AG08396 (cell line): ENCODE data around the gene PRAMEF5.
"Not testable (repeated sequence)": the region's sequence is repeated elsewhere in the genome, so short reads cannot be mapped to it uniquely, and the experiment has no call there.

Source experiments
- DNase-seq: peaks from one replicate; pipeline ENCODE4 v3.0.0; 2012; ENCODE audit warnings: low spot score, mixed read lengths

The PRAMEF5 gene

DNA sequence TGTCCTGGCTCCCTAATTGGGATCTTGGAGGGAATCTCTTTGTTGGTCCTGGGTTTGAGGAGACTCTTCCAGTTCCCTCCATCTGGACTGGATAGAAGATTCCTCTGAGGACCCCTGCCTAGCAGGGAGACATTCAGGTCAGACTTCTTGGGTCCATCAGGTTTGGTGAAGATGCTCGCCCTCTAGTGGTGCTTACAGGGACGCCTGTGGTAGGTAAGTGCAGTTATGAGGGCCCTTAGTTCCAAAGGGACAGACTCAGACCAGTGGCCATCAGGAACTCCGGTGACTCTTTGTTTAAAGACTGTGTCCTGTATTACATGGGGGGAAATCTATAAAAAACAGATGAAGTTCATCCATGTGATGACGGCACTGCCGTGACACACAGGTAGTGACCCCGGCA, 23.0 kb downstream of the PRAMEF5 start:
- DNase-seq, result not testable (repeated sequence)

DNA sequence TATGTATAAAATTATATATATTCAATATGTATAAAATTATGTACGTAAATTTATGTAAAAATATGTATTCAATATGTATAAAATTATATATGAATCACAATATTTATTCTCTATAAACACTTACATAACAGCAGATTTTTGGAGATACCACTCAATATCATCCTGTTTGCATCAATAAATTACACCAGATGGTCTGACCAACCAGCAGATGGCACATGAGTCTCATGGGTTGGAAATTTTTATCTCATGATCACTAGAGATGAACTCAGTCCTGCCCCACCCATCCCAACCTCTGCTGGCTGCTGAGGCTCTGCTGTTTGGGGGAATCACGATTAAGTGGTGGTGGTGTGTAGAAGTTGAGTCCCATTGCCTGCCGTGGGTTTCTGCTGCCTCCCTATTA, 25.6 kb downstream of the PRAMEF5 start:
- DNase-seq, result not testable (repeated sequence)

DNA sequence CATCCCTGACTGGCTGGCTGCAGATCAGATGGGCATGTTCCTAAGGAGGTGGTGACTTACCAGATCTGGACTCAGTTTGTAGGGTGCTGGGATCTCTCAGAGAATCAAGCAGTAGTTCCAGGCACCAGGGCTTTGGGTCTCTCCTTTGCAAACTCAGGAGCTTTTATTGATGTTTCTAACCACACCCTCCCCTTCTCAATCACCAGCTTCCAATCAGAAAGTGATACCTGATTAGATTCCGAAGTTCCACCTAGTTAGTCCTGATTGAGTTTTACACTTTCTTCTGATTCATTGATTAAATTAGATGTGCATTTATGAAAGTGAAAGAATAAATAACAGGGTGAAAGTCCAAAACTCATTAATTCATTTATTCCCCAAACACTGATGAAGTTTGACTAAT, 31.0 kb downstream of the PRAMEF5 start, which contains the start of gene PRAMEF8:
Gene PRAMEF8, minus strand, starts transcription at position 101 of the 400 bp plus-strand sequence. CDS start 1,046 bp downstream, outside the sequence.
- DNase-seq, result not testable (repeated sequence)

DNA sequence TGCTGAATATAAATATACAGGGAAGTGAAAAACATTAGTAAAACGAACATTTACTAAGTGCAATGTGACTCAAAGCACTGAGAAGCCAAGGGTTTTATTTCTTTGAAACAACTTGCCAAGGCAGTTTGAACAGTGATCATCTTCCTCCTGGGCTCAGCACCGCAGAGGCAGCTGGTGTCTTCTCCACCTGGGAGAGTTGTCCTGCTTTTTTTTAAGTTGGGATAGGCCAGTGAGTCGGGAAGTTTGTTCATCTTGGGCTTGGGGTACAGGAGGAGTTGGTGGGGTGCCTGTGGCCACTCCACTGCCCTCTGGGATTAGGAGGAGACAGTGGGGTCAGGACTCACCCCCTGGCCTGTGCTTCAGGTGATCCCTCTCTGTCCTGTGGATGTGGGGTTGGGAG, 35.0 kb downstream of the PRAMEF5 start:
- DNase-seq, result not testable (repeated sequence)

DNA sequence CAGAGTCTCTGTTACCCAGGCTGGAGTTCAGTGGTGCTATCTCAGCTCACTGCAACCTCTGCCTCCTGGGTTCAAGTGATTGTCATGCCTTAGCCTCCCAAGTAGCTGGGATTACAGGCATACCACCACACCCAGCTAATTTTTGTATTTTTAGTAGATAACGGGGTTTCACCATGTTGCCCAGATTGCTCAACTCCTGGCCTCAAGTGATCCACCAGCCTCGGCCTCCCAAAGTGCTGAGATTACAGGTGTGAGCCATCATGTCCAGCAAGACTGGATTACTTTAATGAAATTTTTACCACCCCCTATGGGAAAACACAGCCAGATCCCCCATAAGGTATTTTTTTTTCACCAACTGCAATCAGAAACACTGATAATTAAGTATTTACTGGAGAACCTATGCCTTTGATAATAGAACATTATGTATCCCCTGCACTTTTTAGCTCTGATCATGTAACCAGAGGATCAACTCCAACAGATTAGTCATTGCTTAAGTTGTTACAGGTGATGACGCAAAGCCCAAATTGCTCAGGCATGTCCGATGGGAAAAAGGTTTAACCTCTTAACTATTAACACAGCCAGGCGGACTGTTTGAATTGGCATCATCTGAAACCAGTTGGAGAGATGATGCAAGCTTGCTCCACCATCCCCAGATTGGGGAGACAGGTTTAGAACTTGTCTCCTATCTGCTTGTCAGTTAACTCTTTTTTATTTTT, 43.4 kb downstream of the PRAMEF5 start:
- not testable (repeated sequence) for DNase-seq

DNA sequence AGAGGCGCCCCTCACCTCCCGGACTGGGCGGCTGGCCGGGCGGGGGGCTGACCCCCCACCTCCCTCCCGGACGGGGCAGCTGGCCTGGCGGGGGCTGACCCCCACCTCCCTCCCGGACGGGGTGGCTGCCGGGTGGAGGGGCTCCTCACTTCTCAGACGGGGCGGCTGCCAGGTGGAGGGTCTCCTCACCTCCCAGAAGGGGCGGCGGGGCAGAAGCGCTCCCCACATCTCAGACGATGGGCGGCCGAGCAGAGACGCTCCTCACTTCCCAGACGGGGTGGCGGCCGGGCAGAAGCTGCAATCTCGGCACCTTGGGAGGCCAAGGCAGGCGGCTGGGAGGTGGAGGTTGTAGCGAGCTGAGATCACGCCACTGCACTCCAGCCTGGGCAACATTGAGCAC, 44.7 kb downstream of the PRAMEF5 start:
- DNase-seq, result not testable (repeated sequence)

DNA sequence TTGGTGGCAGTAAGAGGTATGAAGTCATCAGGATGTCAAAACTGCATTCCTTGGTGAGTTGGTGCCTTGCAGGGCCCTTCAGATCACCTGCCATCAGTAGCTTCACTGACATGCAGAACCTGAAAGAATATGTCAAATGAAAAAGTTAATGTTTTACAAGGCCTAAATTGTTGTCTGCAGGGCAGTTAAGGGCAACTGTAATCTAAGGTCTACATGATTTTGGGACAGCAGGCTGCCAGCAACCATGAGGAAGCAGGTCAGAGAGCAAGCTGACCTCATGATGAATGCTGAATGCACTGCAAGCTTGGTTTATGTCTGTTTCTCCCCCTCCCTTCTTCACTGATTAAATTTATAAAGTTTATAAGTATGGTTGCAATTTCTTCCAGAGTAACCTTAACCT, 48.2 kb downstream of the PRAMEF5 start:
- not testable (repeated sequence) for DNase-seq

DNA sequence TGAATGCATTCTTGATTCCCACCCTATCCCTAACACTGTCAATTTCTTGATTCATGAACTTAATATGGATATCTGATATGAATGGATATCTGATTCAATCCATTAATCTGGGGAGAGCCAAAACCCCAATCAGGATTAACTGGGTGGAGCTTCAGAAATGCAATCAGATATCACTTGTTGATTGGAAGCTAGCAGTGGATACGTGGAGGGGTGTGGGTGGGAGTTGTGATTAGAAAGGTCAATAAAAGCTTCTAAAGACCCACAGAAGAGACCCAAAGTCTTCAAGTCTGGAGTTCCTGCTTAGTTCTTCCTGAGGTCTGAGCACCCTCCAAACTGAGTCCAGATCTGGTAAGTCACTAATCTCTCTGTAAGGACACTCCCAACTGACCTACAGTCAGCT, 49.2 kb downstream of the PRAMEF5 start, which contains the start of gene PRAMEF33:
Gene PRAMEF33, plus strand, starts transcription at position 301 of the 400 bp plus-strand sequence. CDS start 2,416 bp downstream, outside the sequence.
- not testable (repeated sequence) for DNase-seq
